SJCRH30 (cell line): ENCODE data around the gene RUNDC3A. TPM values are rescaled to one million over a fixed set of nuclear protein-coding genes. Genes with fewer than 3 reads are reported as not detected.
"Not testable (repeated sequence)": the region's sequence is repeated elsewhere in the genome, so short reads cannot be mapped to it uniquely, and the experiment has no call there.

ENCODE experiments used
- DNase-seq, 2 experiments: peaks; one replicate each; pipeline ENCODE4 v3.0.0-alpha.2; 2015 to 2020
- H3K27ac ChIP-seq: fragments of 250-450 bp; sonication (Bioruptor Pico); 2 replicates; pipeline ENCODE4 v1.5.1; 2020; ENCODE audit warnings: mild to moderate bottlenecking, moderate library complexity
- H3K27me3 ChIP-seq: fragments of 250-450 bp; sonication (Bioruptor Pico); 2 replicates; pipeline ENCODE4 v1.5.1; 2020; ENCODE audit warnings: mild to moderate bottlenecking, moderate library complexity
- H3K36me3 ChIP-seq: fragments of 250-450 bp; sonication (Bioruptor Pico); 2 replicates; pipeline ENCODE4 v1.5.1; 2020; ENCODE audit warnings: mild to moderate bottlenecking, moderate library complexity
- H3K4me1 ChIP-seq: fragments of 250-450 bp; sonication (Bioruptor Pico); 2 replicates; pipeline ENCODE4 v1.5.1; 2020; ENCODE audit warnings: mild to moderate bottlenecking, moderate library complexity
- H3K4me3 ChIP-seq: fragments of 250-450 bp; sonication (Bioruptor Pico); 2 replicates; pipeline ENCODE4 v1.5.1; 2020; ENCODE audit warnings: mild to moderate bottlenecking, moderate library complexity
- H3K9me3 ChIP-seq: fragments of 250-450 bp; sonication (Bioruptor Pico); replicated peaks from 2 replicates; pipeline ENCODE4 v1.5.1; 2020; ENCODE audit warnings: mild to moderate bottlenecking, moderate library complexity
- total RNA-seq: library from RNA; depleted of rRNA; stranded (reverse); fragments of >200 nt; shearing (Covaris generic); gene quantifications from 2 replicates; pipeline ENCODE4 v1.2.3, GENCODE V29; 2014; rRNA removed

Gene RUNDC3A
- total RNA-seq, 1 experiment from 2014 or later = 0.14 TPM

GRCh38 chr17:44361292-44362260 is 53.2 kb downstream of the RUNDC3A start:
- Histone ChIP-seq H3K4me1 (peaks cover 22% of the 10 kb centered on the region), H3K4me3 (no peak overlapping the region; the same call in 1 of the 2 replicates), H3K27me3 (no peaks in the 10 kb centered on the region), H3K27ac (no peak overlapping the region), H3K9me3 (no peaks in the 10 kb centered on the region), H3K36me3 (no peaks in the 10 kb centered on the region)
- peak; percentile 60 to 76 for DNase-seq

- H3K4me3 ChIP-seq = peak overlapping the region; percentile 80
- no peaks in the 10 kb centered on the region for H3K36me3 ChIP-seq
- H3K4me1 ChIP-seq = peaks cover 22% of the 10 kb centered on the region
- peak overlapping the region; percentile 34; the same call in 1 of the 2 replicates for H3K27ac ChIP-seq
- peak; percentile 31 to 47 for DNase-seq
- no peaks in the 10 kb centered on the region for H3K9me3 ChIP-seq
- H3K27me3 ChIP-seq = no peaks in the 10 kb centered on the region
Observed at GRCh38 chr17:44362459-44362948, 54.1 kb downstream of the RUNDC3A start.

- Histone ChIP-seq H3K4me1 (peaks cover 22% of the 10 kb centered on the region), H3K27ac (peak overlapping the region; percentile 34; the same call in 1 of the 2 replicates), H3K36me3 (no peaks in the 10 kb centered on the region), H3K4me3 (peak overlapping the region; percentile 80), H3K9me3 (no peaks in the 10 kb centered on the region), H3K27me3 (no peaks in the 10 kb centered on the region)
- DNase-seq = peak; percentile 36 to 49
Observed at GRCh38 chr17:44362949-44363612, 54.7 kb downstream of the RUNDC3A start.

GRCh38 chr17:44363613-44364159 is 55.3 kb downstream of the RUNDC3A start, which contains the start of gene FAM171A2:
Gene FAM171A2, minus strand, starts transcription at chr17:44363853. Its CDS starts 139 bp downstream, at chr17:44363714.
- Histone ChIP-seq H3K36me3 (no peaks in the 10 kb centered on the region), H3K4me1 (peaks cover 22% of the 10 kb centered on the region), H3K27me3 (no peaks in the 10 kb centered on the region), H3K9me3 (no peaks in the 10 kb centered on the region), H3K27ac (peak within 1 kb of the TSS; percentile 34; the same call in 1 of the 2 replicates), H3K4me3 (peak within 1 kb of the TSS; percentile 80)
- peak; percentile 71 to 80 for DNase-seq

- H3K27me3 ChIP-seq, DNase-seq, H3K36me3 ChIP-seq, H3K4me3 ChIP-seq, H3K9me3 ChIP-seq, H3K27ac ChIP-seq: not testable (repeated sequence)
- H3K4me1 ChIP-seq = peaks cover 22% of the 10 kb centered on the region
Observed at GRCh38 chr17:44365051-44365450, 56.6 kb downstream of the RUNDC3A start.

- no peak for DNase-seq
- H3K4me1 ChIP-seq = peaks cover 4% of the 10 kb centered on the region
- no peak overlapping the region for H3K4me3 ChIP-seq
- H3K36me3 ChIP-seq = no peaks in the 10 kb centered on the region
- no peaks in the 10 kb centered on the region for H3K9me3 ChIP-seq
- H3K27ac ChIP-seq = no peak overlapping the region
- no peaks in the 10 kb centered on the region for H3K27me3 ChIP-seq
Observed at GRCh38 chr17:44367231-44367979, 59.0 kb downstream of the RUNDC3A start.

Other genes starting within 250 kb of the RUNDC3A start
- gene LSM12, start 241.9 kb upstream of the RUNDC3A start, total RNA-seq = 90.8 and 95.6 TPM in 2 replicates
- 34.6 and 37.3 TPM in 2 replicates for gene G6PC3, start 237.9 kb upstream of the RUNDC3A start, total RNA-seq
- 96.4 and 103 TPM in 2 replicates for gene HDAC5, start 185.0 kb upstream of the RUNDC3A start, total RNA-seq
- 10.0 and 11.1 TPM in 2 replicates for gene HROB, start 166.7 kb upstream of the RUNDC3A start, total RNA-seq
- not detected in 2 replicates for gene ASB16, start 137.9 kb upstream of the RUNDC3A start, total RNA-seq
- gene TMUB2, start 121.6 kb upstream of the RUNDC3A start, total RNA-seq = 27.8 and 29.6 TPM in 2 replicates
- gene ATXN7L3, start 108.7 kb upstream of the RUNDC3A start, total RNA-seq = 59.7 and 62.4 TPM in 2 replicates
- 76.6 and 78.9 TPM in 2 replicates for gene UBTF, start 88.9 kb upstream of the RUNDC3A start, total RNA-seq
- gene SLC4A1, start 40.5 kb upstream of the RUNDC3A start, total RNA-seq = 0.04 TPM in 1 of 2 replicates, not detected in the other
- gene SLC25A39, start 16.2 kb downstream of the RUNDC3A start, total RNA-seq = 86.9 and 87.2 TPM in 2 replicates
- gene GRN, start 36.7 kb downstream of the RUNDC3A start, total RNA-seq = 74.4 and 77.2 TPM in 2 replicates
- 11.8 and 13.7 TPM in 2 replicates for gene FAM171A2, start 55.3 kb downstream of the RUNDC3A start, total RNA-seq
- 0.38 and 0.67 TPM in 2 replicates for gene ITGA2B, start 81.0 kb downstream of the RUNDC3A start, total RNA-seq
- 22.2 and 24.3 TPM in 2 replicates for gene GPATCH8, start 194.8 kb downstream of the RUNDC3A start, total RNA-seq
- 16.0 and 18.2 TPM in 2 replicates for gene FZD2, start 248.9 kb downstream of the RUNDC3A start, total RNA-seq